HepG2 (cell line): ENCODE results near the gene BRD3. TPM values are rescaled to one million over a fixed set of nuclear protein-coding genes. Genes with fewer than 3 reads are reported as not detected.

Experiments
- ARID5B ChIP-seq: IDR thresholded peaks from 2 replicates; pipeline ENCODE4 v1.4.0; 2020; ENCODE audit warnings: mild to moderate bottlenecking, missing genetic modification reagents
- HMGXB3 ChIP-seq: sonication (generic); formaldehyde crosslinking; IDR thresholded peaks from 2 replicates; pipeline ENCODE4 v1.4.0; 2020; ENCODE audit warnings: missing genetic modification reagents, borderline replicate concordance
- IRF2 ChIP-seq: IDR thresholded peaks from 2 replicates; pipeline ENCODE4 v1.6.1; 2018; ENCODE audit warnings: missing genetic modification reagents, missing compliant biosample characterization
- MAX ChIP-seq: IDR thresholded peaks from 2 replicates; pipeline ENCODE4 v1.6.1; 2012; ENCODE audit warnings: inconsistent platforms
- NR1H2 ChIP-seq: sonication (generic); formaldehyde crosslinking; IDR thresholded peaks from 2 replicates; pipeline ENCODE4 v1.8.1; 2022; ENCODE audit warnings: low read depth, missing genetic modification reagents, borderline replicate concordance
- PPARG ChIP-seq: conservative IDR thresholded peaks from 2 replicates; pipeline ENCODE4 v1.6.1; 2016; ENCODE audit warnings: missing biosample characterization, missing genetic modification reagents
- RBM22 ChIP-seq: fragments of 200-400 bp; formaldehyde crosslinking; optimal IDR thresholded peaks from 2 replicates; pipeline ENCODE3; 2017; ENCODE audit warnings: mild to moderate bottlenecking, low read length, moderate library complexity
- RFX5 ChIP-seq: IDR thresholded peaks from 2 replicates; pipeline ENCODE4 v1.6.1; 2011; ENCODE audit warnings: low read depth, low read length, improper control_type of control experiment
- SOX13 ChIP-seq, 3 experiments: fragments of 450-650 bp in 1 of 3; sonication (generic) in 1 of 3; formaldehyde crosslinking in 1 of 3; IDR thresholded peaks in 2 of 3; conservative IDR thresholded peaks in 1 of 3; 2 replicates each; pipeline versions ENCODE4 v1.5.0 to v1.6.1; 2016 to 2020; ENCODE audit warnings: antibody characterized with exemption in 1 of 3, mild to moderate bottlenecking in 1 of 3, missing compliant biosample characterization in 1 of 3, missing genetic modification reagents in 1 of 3, moderate library complexity in 1 of 3
- SOX6 ChIP-seq, 2 experiments: fragments of 450-650 bp in 1 of 2; sonication (generic) in 1 of 2; formaldehyde crosslinking in 1 of 2; IDR thresholded peaks; 2 replicates each; pipeline versions ENCODE4 v1.4.0 to v1.6.1; 2017 to 2020; ENCODE audit warnings: antibody characterized with exemption in 1 of 2, mild to moderate bottlenecking in 1 of 2, missing genetic modification reagents in 1 of 2
- SP4 ChIP-seq: sonication (generic); formaldehyde crosslinking; IDR thresholded peaks from 2 replicates; pipeline ENCODE4 v1.8.1; 2023; ENCODE audit warnings: mild to moderate bottlenecking, missing genetic modification reagents
- THAP11 ChIP-seq: IDR thresholded peaks from 2 replicates; pipeline ENCODE4 v1.6.1; 2016; ENCODE audit warnings: missing biosample characterization, missing genetic modification reagents
- ZBTB7A ChIP-seq: sonication (generic); formaldehyde crosslinking; IDR thresholded peaks from 2 replicates; pipeline ENCODE4 v1.8.0; 2022; ENCODE audit warnings: mild to moderate bottlenecking, missing genetic modification reagents
- ZFP62 ChIP-seq: sonication (generic); formaldehyde crosslinking; IDR thresholded peaks from 2 replicates; pipeline ENCODE4 v1.4.0; 2020; ENCODE audit warnings: missing genetic modification reagents
- ZNF574 ChIP-seq: sonication (generic); formaldehyde crosslinking; IDR thresholded peaks from 2 replicates; pipeline ENCODE4 v1.4.0; 2020; ENCODE audit warnings: missing genetic modification reagents
- ZNF709 ChIP-seq: sonication (generic); formaldehyde crosslinking; IDR thresholded peaks from 2 replicates; pipeline ENCODE4 v1.5.0; 2020; ENCODE audit warnings: mild to moderate bottlenecking, missing genetic modification reagents
- ZSCAN9 ChIP-seq: IDR thresholded peaks from 2 replicates; pipeline ENCODE4 v1.6.1; 2016; ENCODE audit warnings: borderline replicate concordance
- polyA plus RNA-seq, 8 experiments: library from polyadenylated mRNA; depleted of rRNA in 3 of 8; stranded (reverse) in 7 of 8; unstranded in 1 of 8; fragments of >200 nt; fragmentation: Illumina TruSeq in 4 of 8; extraction: Trizol in 4 of 8; gene quantifications; 2 replicates each; pipeline versions ENCODE4 v1.2.1 to v1.2.3, GENCODE V29; 2011 to 2016; ENCODE audit warnings: low read depth in 4 of 8, missing spikeins in 1 of 8, mixed read lengths in 1 of 8; ENCODE audit not compliant: insufficient read depth in 1 of 8
- total RNA-seq, 5 experiments: library from RNA; depleted of rRNA; stranded (reverse); fragments of >200 nt; fragmentation: Illumina TruSeq; extraction: Trizol; gene quantifications; 2 replicates each; pipeline ENCODE4 v1.2.3, GENCODE V29; 2016; ENCODE audit warnings: low read depth in 1 of 5

Gene BRD3
- total and polyA plus RNA-seq, 2 of the 13 experiments (the other 11 are each of a cell fraction or from before 2014, with no cell fraction given): 5.9 to 12.9 TPM

GRCh38 chr9:133994353-133995011 is 73.3 kb downstream of the BRD3 start (continued):
- TF ChIP-seq ARID5B: peak; percentile 28; the same call in 1 of the 2 replicates
- TF ChIP-seq ZNF574 (CRISPR knock-in tag): peak; percentile 41; the same call in 1 of the 2 replicates
- TF ChIP-seq ZBTB7A (CRISPR knock-in tag): peak; percentile 89
- no peak for TF ChIP-seq ZNF709 (CRISPR knock-in tag)
- no peak for TF ChIP-seq RBM22
- no peak for TF ChIP-seq NR1H2 (CRISPR knock-in tag)
- 0 out of 2 replicates have a peak, but pooled peaks have one; percentile 20 for TF ChIP-seq ZSCAN9 (CRISPR knock-in tag)
- peak; percentile 54 for TF ChIP-seq SP4 (CRISPR knock-in tag)
- peak; percentile 84; the same call in 1 of the 2 replicates for TF ChIP-seq HMGXB3 (CRISPR knock-in tag)
- no peak for TF ChIP-seq ZFP62 (CRISPR knock-in tag)
- 0 out of 2 replicates have a peak, but pooled peaks have one; percentile 43 for TF ChIP-seq IRF2 (CRISPR knock-in tag)
- TF ChIP-seq MAX: peak; percentile 66; the same call in 1 of the 2 replicates
- peak; percentile 51; the same call in 1 of the 2 replicates for TF ChIP-seq PPARG (CRISPR knock-in tag)
- TF ChIP-seq SOX13 (IDR thresholded peaks at IDR 0.05): no peak
- 0 out of 4 replicates have a peak, but pooled peaks of 1 of the 2 experiments have one; percentile 17 for TF ChIP-seq SOX13 (CRISPR knock-in tag; conservative IDR thresholded peaks at IDR 0.05 in 1 of 2, IDR thresholded peaks at IDR 0.05 in 1 of 2)
- no peak for TF ChIP-seq SOX6 (IDR thresholded peaks at IDR 0.05)
- TF ChIP-seq SOX6 (CRISPR knock-in tag; IDR thresholded peaks at IDR 0.05): peak; percentile 9; the same call in 1 of the 2 replicates
- TF ChIP-seq RFX5: no peak
- peak; percentile 50; the same call in 1 of the 2 replicates for TF ChIP-seq THAP11 (CRISPR knock-in tag)
